Activated T-cell treated with anti-CD3 and anti-CD28 coated beads, Interleukin-2, amount 50 U/mL, for 4 hours (primary cell): ENCODE results near the gene RBM12. TPM values are rescaled to one million over a fixed set of nuclear protein-coding genes. Genes with fewer than 3 reads are reported as not detected.
"Not testable (repeated sequence)": the region's sequence is repeated elsewhere in the genome, so short reads cannot be mapped to it uniquely, and the experiment has no call there.

Experiments used
- ATAC-seq, 2 donors: fragments of 200-7000 bp; cut with Tn5 transposase; one replicate each; pipeline ENCODE4 v1.10.0; 2021
- DNase-seq: peaks from one replicate; pipeline ENCODE4 v3.0.0-alpha.2; 2020
- H3K27me3 Mint-ChIP-seq: one replicate; pipeline ENCODE4 v1.8.0; 2021; ENCODE audit warnings: low read depth, mixed read lengths
- H3K36me3 Mint-ChIP-seq: one replicate; pipeline ENCODE4 v1.8.0; 2022; ENCODE audit warnings: mixed read lengths; ENCODE audit not compliant: insufficient read depth
- H3K4me1 Mint-ChIP-seq: one replicate; pipeline ENCODE4 v1.8.0; 2021; ENCODE audit warnings: low read depth, mixed read lengths
- H3K4me3 Mint-ChIP-seq: one replicate; pipeline ENCODE4 v1.8.0; 2021; ENCODE audit warnings: mild to moderate bottlenecking, moderate library complexity, mixed read lengths
- H3K9me3 Mint-ChIP-seq: one replicate; pipeline ENCODE4 v1.8.0; 2021; ENCODE audit warnings: mixed read lengths
- total RNA-seq, 3 donors: library from RNA; stranded (reverse); gene quantifications; one replicate each; pipeline ENCODE4 v1.2.1, GENCODE V29; 2021

Gene RBM12, protein sequence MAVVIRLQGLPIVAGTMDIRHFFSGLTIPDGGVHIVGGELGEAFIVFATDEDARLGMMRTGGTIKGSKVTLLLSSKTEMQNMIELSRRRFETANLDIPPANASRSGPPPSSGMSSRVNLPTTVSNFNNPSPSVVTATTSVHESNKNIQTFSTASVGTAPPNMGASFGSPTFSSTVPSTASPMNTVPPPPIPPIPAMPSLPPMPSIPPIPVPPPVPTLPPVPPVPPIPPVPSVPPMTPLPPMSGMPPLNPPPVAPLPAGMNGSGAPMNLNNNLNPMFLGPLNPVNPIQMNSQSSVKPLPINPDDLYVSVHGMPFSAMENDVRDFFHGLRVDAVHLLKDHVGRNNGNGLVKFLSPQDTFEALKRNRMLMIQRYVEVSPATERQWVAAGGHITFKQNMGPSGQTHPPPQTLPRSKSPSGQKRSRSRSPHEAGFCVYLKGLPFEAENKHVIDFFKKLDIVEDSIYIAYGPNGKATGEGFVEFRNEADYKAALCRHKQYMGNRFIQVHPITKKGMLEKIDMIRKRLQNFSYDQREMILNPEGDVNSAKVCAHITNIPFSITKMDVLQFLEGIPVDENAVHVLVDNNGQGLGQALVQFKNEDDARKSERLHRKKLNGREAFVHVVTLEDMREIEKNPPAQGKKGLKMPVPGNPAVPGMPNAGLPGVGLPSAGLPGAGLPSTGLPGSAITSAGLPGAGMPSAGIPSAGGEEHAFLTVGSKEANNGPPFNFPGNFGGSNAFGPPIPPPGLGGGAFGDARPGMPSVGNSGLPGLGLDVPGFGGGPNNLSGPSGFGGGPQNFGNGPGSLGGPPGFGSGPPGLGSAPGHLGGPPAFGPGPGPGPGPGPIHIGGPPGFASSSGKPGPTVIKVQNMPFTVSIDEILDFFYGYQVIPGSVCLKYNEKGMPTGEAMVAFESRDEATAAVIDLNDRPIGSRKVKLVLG
- total RNA-seq, result 100 to 1,000 TPM; 135 to 137 (median 136) TPM

GRCh38 chr20:35664466-35665206 is at the start of gene RBM12, which contains the start of gene CPNE1:
TSS of gene RBM12 (minus strand) at chr20:35664900. CDS start at chr20:35655322, 9,578 bp downstream.
TSS of gene CPNE1 (minus strand) at chr20:35664900. CDS start at chr20:35632923, 31,977 bp downstream.
- ATAC-seq (peak; percentile 69 to 70), DNase-seq (peak; percentile 88)
- Mint-ChIP-seq H3K9me3 (no peaks in the 10 kb centered on the region), H3K27me3 (no peaks in the 10 kb centered on the region), H3K4me1 (peaks cover 39% of the 10 kb centered on the region), H3K36me3 (peaks cover 19% of the 10 kb centered on the region), H3K4me3 (peak within 1 kb of the TSS; percentile 94)

DNA sequence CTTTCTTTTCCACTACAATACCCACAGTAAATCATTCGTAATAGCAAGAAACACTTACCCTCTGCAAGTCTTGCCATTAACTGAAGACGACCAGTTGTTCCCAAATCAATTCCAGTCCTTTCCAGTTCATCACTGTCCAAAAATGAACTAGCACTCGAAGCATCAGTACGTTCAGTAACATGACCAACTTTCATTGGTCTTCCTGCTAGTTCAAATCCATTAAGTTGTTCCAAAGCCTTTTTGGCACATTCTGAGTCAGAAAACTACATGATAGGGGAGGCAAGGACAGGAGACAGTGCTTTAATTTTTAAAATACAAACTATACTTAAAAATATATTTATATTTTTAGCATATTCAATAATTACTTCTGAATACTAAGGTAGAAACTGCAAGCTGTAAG is 49.4 kb upstream of the RBM12 start:
- Mint-ChIP-seq H3K4me3 (no peak overlapping the region), H3K9me3 (no peaks in the 10 kb centered on the region), H3K27me3 (no peaks in the 10 kb centered on the region), H3K4me1 (peaks cover 56% of the 10 kb centered on the region), H3K36me3 (peaks cover 45% of the 10 kb centered on the region)
- DNase-seq (no peak), ATAC-seq (no peak)

- H3K36me3 Mint-ChIP-seq, result peaks cover 48% of the 10 kb centered on the region
- peaks cover 55% of the 10 kb centered on the region for H3K4me1 Mint-ChIP-seq
Observed at GRCh38 chr20:35713120-35713519, 48.4 kb upstream of the RBM12 start.

DNA sequence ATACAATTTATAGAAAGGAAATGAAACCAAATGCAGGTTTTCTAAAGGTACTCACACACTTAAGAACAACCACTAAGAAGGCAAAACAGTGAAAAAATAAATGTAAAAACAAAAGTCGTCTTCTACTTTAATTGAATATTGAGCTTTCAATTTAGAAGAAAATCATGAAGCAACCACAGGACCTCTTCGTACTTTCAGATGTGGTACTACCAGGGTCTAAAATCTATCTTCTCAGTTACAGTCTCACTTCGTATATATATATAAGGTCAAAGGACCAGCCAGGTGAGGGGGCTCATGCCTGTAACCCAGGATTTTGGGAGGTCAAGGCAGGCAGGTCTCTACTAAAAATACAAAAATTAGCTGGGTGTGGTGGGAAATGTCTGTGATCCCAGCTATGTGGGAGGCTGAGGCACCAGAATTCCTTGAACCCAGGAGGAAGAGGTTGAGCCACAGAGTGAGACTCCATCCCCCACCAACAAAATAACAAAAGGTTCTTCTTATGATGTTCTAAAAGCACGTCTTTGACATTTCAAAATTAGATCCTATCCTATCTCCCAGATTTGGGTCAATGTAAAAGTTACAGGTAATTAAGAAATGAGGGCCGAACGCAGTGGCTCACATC is 47.0 kb upstream of the RBM12 start:
- H3K9me3 Mint-ChIP-seq, result no peaks in the 10 kb centered on the region
- H3K36me3 Mint-ChIP-seq, result peaks cover 47% of the 10 kb centered on the region
- H3K27me3 Mint-ChIP-seq, result no peaks in the 10 kb centered on the region
- H3K4me1 Mint-ChIP-seq, result peaks cover 50% of the 10 kb centered on the region
- ATAC-seq (peak; percentile 64 to 77), DNase-seq (no peak)
- peak overlapping the region; percentile 56 for H3K4me3 Mint-ChIP-seq

More at GRCh38 chr20:35713120-35713519, 48.4 kb upstream of the RBM12 start:
- H3K4me3 Mint-ChIP-seq, DNase-seq, H3K9me3 Mint-ChIP-seq, ATAC-seq, H3K27me3 Mint-ChIP-seq: not testable (repeated sequence)

GRCh38 chr20:35710884-35711587 is 46.3 kb upstream of the RBM12 start:
- ATAC-seq, result no peak
- no peaks in the 10 kb centered on the region for H3K27me3 Mint-ChIP-seq
- no peaks in the 10 kb centered on the region for H3K9me3 Mint-ChIP-seq
- H3K36me3 Mint-ChIP-seq, result peaks cover 45% of the 10 kb centered on the region
- H3K4me1 Mint-ChIP-seq, result peaks cover 49% of the 10 kb centered on the region
- no peak for DNase-seq
- H3K4me3 Mint-ChIP-seq, result peak overlapping the region; percentile 56

GRCh38 chr20:35710039-35710438 is 45.3 kb upstream of the RBM12 start:
- Mint-ChIP-seq H3K9me3 (no peaks in the 10 kb centered on the region), H3K4me1 (peaks cover 41% of the 10 kb centered on the region), H3K36me3 (peaks cover 42% of the 10 kb centered on the region), H3K4me3 (no peak overlapping the region), H3K27me3 (no peaks in the 10 kb centered on the region)
- no peak for DNase-seq
- ATAC-seq, result no peak

DNA sequence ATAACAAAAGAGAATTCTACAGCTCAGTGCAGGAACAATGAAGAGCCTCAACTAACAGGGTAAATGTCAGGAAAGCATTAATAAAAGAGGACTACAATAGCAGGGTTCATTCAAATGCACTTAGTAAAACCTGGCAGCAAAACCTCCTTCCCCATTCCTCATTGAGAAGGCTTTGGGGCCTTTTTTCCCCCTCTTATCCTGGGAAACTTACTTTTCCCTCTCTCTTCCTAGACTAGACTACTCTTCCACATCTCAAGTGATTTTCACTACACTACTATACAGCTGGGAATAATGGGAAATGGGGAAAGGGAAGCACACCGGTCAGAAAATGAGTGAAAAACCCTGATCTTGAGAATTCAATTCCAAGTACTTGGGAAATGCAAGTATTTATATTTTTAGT is 44.6 kb upstream of the RBM12 start:
- DNase-seq, result no peak
- Mint-ChIP-seq H3K4me3 (no peak overlapping the region), H3K36me3 (peaks cover 47% of the 10 kb centered on the region), H3K27me3 (no peaks in the 10 kb centered on the region), H3K4me1 (peaks cover 40% of the 10 kb centered on the region), H3K9me3 (no peaks in the 10 kb centered on the region)
- no peak for ATAC-seq

DNA sequence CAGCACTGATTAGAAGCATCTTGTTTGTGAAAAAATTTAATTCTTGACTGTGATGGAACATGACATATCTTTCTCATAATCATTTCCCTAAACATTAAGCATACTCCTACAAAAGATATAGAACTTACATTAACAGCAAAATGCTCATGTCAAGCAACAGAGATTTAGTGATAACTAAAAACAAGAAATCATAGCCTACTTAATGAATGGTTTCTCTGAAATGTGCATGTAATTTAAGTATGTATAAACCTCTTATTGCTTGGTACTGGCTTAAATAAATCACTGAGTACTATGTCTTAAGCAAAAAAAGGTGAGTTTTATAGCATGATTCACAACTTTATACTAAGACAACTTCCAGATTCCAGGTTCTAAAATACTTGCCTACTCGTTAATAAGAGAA is 43.8 kb upstream of the RBM12 start:
- no peak for DNase-seq
- no peaks in the 10 kb centered on the region for H3K27me3 Mint-ChIP-seq
- H3K36me3 Mint-ChIP-seq, result peaks cover 51% of the 10 kb centered on the region
- H3K4me3 Mint-ChIP-seq, result no peak overlapping the region
- H3K9me3 Mint-ChIP-seq, result no peaks in the 10 kb centered on the region
- peaks cover 39% of the 10 kb centered on the region for H3K4me1 Mint-ChIP-seq
- no peak for ATAC-seq

GRCh38 chr20:35706591-35707529 is 42.2 kb upstream of the RBM12 start:
- H3K27me3 Mint-ChIP-seq, DNase-seq, H3K4me3 Mint-ChIP-seq, ATAC-seq, H3K9me3 Mint-ChIP-seq: not testable (repeated sequence)
- peaks cover 32% of the 10 kb centered on the region for H3K4me1 Mint-ChIP-seq
- peaks cover 53% of the 10 kb centered on the region for H3K36me3 Mint-ChIP-seq

DNA sequence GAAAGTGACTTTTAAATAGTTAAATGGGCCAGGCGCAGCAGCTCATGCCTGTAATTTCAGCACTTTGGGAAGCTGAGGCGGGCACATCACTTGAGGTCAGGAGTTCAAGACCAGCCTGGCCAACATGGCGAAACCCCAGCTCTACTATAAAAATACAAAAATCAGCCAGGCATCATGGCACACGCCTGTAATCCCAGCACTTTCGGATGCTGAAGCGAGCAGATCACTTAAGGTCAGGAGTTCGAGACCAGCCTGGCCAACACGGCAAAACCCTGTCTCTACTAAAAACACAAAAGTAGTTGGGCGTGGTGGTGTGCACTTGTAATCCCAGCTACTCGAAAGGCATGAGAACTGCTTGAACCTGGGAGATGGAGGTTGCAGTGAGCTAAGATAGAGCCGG is 41.2 kb upstream of the RBM12 start:
- H3K27me3 Mint-ChIP-seq, H3K9me3 Mint-ChIP-seq, H3K4me3 Mint-ChIP-seq, ATAC-seq, DNase-seq: not testable (repeated sequence)
- peaks cover 47% of the 10 kb centered on the region for H3K36me3 Mint-ChIP-seq
- peaks cover 22% of the 10 kb centered on the region for H3K4me1 Mint-ChIP-seq

DNA sequence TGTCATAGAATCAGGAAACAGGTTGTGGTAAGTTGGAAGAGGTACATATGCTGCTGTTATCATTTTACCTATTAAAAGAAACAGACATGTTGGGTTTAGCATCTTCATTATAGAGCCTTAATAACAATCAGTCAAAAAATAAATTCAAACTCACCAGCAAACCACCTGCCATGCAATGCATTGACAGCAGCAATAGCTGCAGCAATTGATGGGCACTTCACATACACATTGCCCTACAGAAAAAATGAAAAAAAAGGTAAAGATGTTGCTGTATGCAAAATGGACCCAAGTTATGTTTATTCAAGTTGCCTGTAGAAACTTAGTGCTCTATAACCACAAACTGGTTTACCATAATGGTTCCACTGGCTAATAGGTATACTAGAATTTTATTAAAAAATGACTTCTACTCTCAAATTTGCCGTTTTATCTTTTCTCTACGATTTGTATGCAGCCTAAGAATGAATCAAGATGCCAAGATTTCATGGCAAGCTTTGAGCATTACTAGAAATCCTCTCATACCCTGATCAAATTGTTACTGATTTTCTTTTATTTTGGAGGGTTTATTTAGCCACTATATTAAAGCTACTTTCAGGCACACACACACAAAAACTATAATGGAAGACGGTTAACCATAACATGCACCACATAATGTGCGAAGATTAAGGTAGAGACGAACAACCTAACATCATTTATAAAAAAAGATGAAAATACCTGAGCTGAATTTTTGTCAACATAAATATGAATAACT is 40.0 kb upstream of the RBM12 start:
- Mint-ChIP-seq H3K4me1 (peaks cover 17% of the 10 kb centered on the region), H3K27me3 (no peaks in the 10 kb centered on the region), H3K9me3 (no peaks in the 10 kb centered on the region), H3K36me3 (peaks cover 45% of the 10 kb centered on the region), H3K4me3 (no peak overlapping the region)
- no peak for DNase-seq
- no peak for ATAC-seq
